Neural cell (in vitro differentiated cells): ENCODE results near the gene ALOX12B. TPM values are rescaled to one million over a fixed set of nuclear protein-coding genes. Genes with fewer than 3 reads are reported as not detected.

Experiments used
- H2AFZ ChIP-seq: fragments of 200-600, 300-800 bp; sonication (generic), shearing (Covaris generic); 2 replicates; pipeline ENCODE4 v1.6.0; 2014; ENCODE audit warnings: low read depth, mild to moderate bottlenecking, antibody characterized with exemption, low read length, moderate library complexity
- H3F3A ChIP-seq: fragments of 200-600 bp; shearing (Covaris generic); 2 replicates; pipeline ENCODE4 v1.6.1; 2016; ENCODE audit warnings: mild to moderate bottlenecking, moderate library complexity, mixed read lengths, antibody characterized with exemption, low read length; ENCODE audit not compliant: insufficient read depth, poor library complexity, severe bottlenecking
- H3K27ac ChIP-seq: fragments of 200-600, 300-800 bp; sonication (generic), shearing (Covaris generic); 2 replicates; pipeline ENCODE4 v1.5.1; 2014; ENCODE audit warnings: mild to moderate bottlenecking, low read length, moderate library complexity
- H3K27me3 ChIP-seq: fragments of 300-800, 200-600 bp; sonication (generic), shearing (Covaris generic); 2 replicates; pipeline ENCODE4 v1.6.0; 2014; ENCODE audit warnings: mild to moderate bottlenecking, low read depth, low read length, moderate library complexity; ENCODE audit not compliant: insufficient read depth
- H3K36me3 ChIP-seq: fragments of 300-800, 200-600 bp; sonication (generic), shearing (Covaris generic); 2 replicates; pipeline ENCODE4 v1.5.1; 2014; ENCODE audit warnings: mild to moderate bottlenecking, antibody characterized with exemption, low read length, moderate library complexity; ENCODE audit not compliant: insufficient read depth
- H3K4me2 ChIP-seq: fragments of 300-800, 200-600 bp; sonication (generic), shearing (Covaris generic); 2 replicates; pipeline ENCODE4 v1.6.0; 2014; ENCODE audit warnings: mild to moderate bottlenecking, low read length
- H3K4me3 ChIP-seq: fragments of 300-800, 200-600 bp; sonication (generic), shearing (Covaris generic); 2 replicates; pipeline ENCODE4 v1.5.1; 2014; ENCODE audit warnings: mild to moderate bottlenecking, low read length, moderate library complexity
- H3K79me2 ChIP-seq: fragments of 200-600 bp; shearing (Covaris generic); replicated peaks from 2 replicates; pipeline ENCODE4 v1.6.0; 2014; ENCODE audit warnings: mild to moderate bottlenecking, low read length, moderate library complexity; ENCODE audit not compliant: insufficient read depth
- H3K9ac ChIP-seq: fragments of 300-800, 200-600 bp; sonication (generic), shearing (Covaris generic); 2 replicates; pipeline ENCODE4 v1.6.1; 2016; ENCODE audit warnings: mild to moderate bottlenecking, low read length, mixed read lengths
- H3K9me2 ChIP-seq: fragments of 200-600 bp; shearing (Covaris generic); 2 replicates; pipeline ENCODE4 v1.6.1; 2016; ENCODE audit warnings: mild to moderate bottlenecking, low read length, mixed read lengths; ENCODE audit not compliant: insufficient read depth
- H3K9me3 ChIP-seq: fragments of 200-600, 300-800 bp; sonication (generic), shearing (Covaris generic); 2 replicates; pipeline ENCODE4 v1.6.1; 2016; ENCODE audit warnings: mild to moderate bottlenecking, mixed run types, low read length, moderate library complexity, mixed read lengths
- H4K20me1 ChIP-seq: fragments of 200-600 bp; shearing (Covaris generic); 2 replicates; pipeline ENCODE4 v1.6.1; 2016; ENCODE audit warnings: mild to moderate bottlenecking, mixed run types; ENCODE audit not compliant: insufficient read depth
- CTCF ChIP-seq: fragments of 450-650 bp; IDR thresholded peaks from 2 replicates; pipeline ENCODE4 v1.5.1; 2014; ENCODE audit warnings: antibody characterized with exemption, mild to moderate bottlenecking, moderate library complexity; ENCODE audit not compliant: poor library complexity, severe bottlenecking
- EP300 ChIP-seq: fragments of 450-650 bp; conservative IDR thresholded peaks from 2 replicates; pipeline ENCODE4 v1.6.1; 2014; ENCODE audit warnings: antibody characterized with exemption, mild to moderate bottlenecking, moderate library complexity; ENCODE audit not compliant: poor library complexity, severe bottlenecking
- EZH2 ChIP-seq: fragments of 200-600, 300-800 bp; shearing (Covaris generic), sonication (generic); IDR thresholded peaks from 2 replicates; pipeline ENCODE4 v1.6.1; 2014; ENCODE audit warnings: antibody characterized with exemption, low read length, borderline replicate concordance, mild to moderate bottlenecking; ENCODE audit not compliant: insufficient read depth, poor library complexity, severe bottlenecking
- MXI1 ChIP-seq: fragments of 450-650 bp; conservative IDR thresholded peaks from 2 replicates; pipeline ENCODE4 v1.6.1; 2014; ENCODE audit warnings: antibody characterized with exemption, mild to moderate bottlenecking; ENCODE audit not compliant: poor library complexity, severe bottlenecking
- POLR2AphosphoS5 ChIP-seq: IDR thresholded peaks from 2 replicates; pipeline ENCODE4 v1.6.1; 2012
- RAD21 ChIP-seq: fragments of 450-650 bp; conservative IDR thresholded peaks from 2 replicates; pipeline ENCODE4 v1.6.1; 2014; ENCODE audit warnings: antibody characterized with exemption, mild to moderate bottlenecking, moderate library complexity
- REST ChIP-seq: IDR thresholded peaks from 2 replicates; pipeline ENCODE4 v1.6.1; 2012; ENCODE audit warnings: borderline replicate concordance
- SMC3 ChIP-seq: fragments of 450-650 bp; conservative IDR thresholded peaks from 2 replicates; pipeline ENCODE4 v1.6.1; 2014; ENCODE audit warnings: antibody characterized with exemption, mild to moderate bottlenecking, moderate library complexity; ENCODE audit not compliant: poor library complexity
- TAF1 ChIP-seq: IDR thresholded peaks from 2 replicates; pipeline ENCODE4 v1.6.1; 2012; ENCODE audit warnings: low read depth
- polyA plus RNA-seq: library from polyadenylated mRNA; depleted of rRNA; stranded (reverse); fragments of >200 nt; gene quantifications from 2 replicates; pipeline ENCODE4 v1.2.3, GENCODE V29; 2014

The ALOX12B gene
- polyA plus RNA-seq, 1 donor from 2014 or later = 0.31 TPM

- Histone ChIP-seq H3K9me3 (no peaks in the 10 kb centered on the region), H3F3A (no peaks in the 10 kb centered on the region), H3K4me3 (no peak overlapping the region), H3K9me2 (no peaks in the 10 kb centered on the region), H3K79me2 (no peaks in the 10 kb centered on the region), H4K20me1 (no peaks in the 10 kb centered on the region), H3K4me2 (no peak overlapping the region), H3K27me3 (no peaks in the 10 kb centered on the region), H3K9ac (no peak overlapping the region), H3K27ac (no peak overlapping the region), H2AFZ (no peak overlapping the region), H3K36me3 (no peaks in the 10 kb centered on the region)
- TF ChIP-seq MXI1 = no peak
- no peak for TF ChIP-seq SMC3
- no peak for TF ChIP-seq EP300
- no peak for TF ChIP-seq CTCF
- TF ChIP-seq REST = no peak
- no peak for TF ChIP-seq EZH2
- no peak for TF ChIP-seq TAF1
- TF ChIP-seq RAD21 = no peak
- no peak for TF ChIP-seq POLR2AphosphoS5
Observed at GRCh38 chr17:8091033-8091687, 3.6 kb upstream of the ALOX12B start.

- Histone ChIP-seq H3F3A (no peaks in the 10 kb centered on the region), H3K27me3 (no peaks in the 10 kb centered on the region)
- TF ChIP-seq RAD21 (no peak), CTCF (no peak)
Observed at GRCh38 chr17:8089728-8090127, 2.2 kb upstream of the ALOX12B start.

More at GRCh38 chr17:8089728-8090127, 2.2 kb upstream of the ALOX12B start:
- Histone ChIP-seq H3K36me3 (no peaks in the 10 kb centered on the region), H3K4me3 (no peak overlapping the region), H2AFZ (no peak overlapping the region), H3K9ac (no peak overlapping the region), H3K4me2 (no peak overlapping the region), H3K9me3 (no peaks in the 10 kb centered on the region), H3K9me2 (no peaks in the 10 kb centered on the region), H3K27ac (no peak overlapping the region), H4K20me1 (no peaks in the 10 kb centered on the region), H3K79me2 (no peaks in the 10 kb centered on the region)
